ENCODE measurements around the gene ITLN2. TPM values are rescaled to one million over a fixed set of nuclear protein-coding genes. Genes with fewer than 3 reads are reported as not detected.

The ITLN2 gene
- total RNA-seq, 4 donors from 2014 or later, result 6.4 to 58.9 (median 30.3) TPM; not detected in 1

DNA sequence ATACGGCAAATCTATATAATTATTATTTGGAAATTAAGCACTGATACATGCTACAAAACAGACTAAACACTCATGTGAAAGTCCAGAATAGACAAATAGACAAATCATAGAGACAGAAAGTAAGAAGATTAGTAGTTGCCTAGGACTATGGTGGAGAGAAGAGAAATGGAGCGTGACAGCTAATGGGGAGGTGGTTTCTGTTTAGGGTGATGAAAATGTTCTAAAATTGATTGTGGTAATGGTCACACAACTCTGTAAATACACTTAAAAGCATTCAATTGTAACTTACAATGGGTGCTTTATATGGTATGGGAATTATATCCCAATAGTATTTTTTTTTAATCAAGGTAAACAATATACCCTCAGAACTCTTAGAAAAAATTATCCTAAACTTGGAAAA is 20.4 kb upstream of the ITLN2 start:
- TF ChIP-seq, protein P1, sequence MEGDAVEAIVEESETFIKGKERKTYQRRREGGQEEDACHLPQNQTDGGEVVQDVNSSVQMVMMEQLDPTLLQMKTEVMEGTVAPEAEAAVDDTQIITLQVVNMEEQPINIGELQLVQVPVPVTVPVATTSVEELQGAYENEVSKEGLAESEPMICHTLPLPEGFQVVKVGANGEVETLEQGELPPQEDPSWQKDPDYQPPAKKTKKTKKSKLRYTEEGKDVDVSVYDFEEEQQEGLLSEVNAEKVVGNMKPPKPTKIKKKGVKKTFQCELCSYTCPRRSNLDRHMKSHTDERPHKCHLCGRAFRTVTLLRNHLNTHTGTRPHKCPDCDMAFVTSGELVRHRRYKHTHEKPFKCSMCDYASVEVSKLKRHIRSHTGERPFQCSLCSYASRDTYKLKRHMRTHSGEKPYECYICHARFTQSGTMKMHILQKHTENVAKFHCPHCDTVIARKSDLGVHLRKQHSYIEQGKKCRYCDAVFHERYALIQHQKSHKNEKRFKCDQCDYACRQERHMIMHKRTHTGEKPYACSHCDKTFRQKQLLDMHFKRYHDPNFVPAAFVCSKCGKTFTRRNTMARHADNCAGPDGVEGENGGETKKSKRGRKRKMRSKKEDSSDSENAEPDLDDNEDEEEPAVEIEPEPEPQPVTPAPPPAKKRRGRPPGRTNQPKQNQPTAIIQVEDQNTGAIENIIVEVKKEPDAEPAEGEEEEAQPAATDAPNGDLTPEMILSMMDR (IDR thresholded peaks at IDR 0.05), result no peak

DNA sequence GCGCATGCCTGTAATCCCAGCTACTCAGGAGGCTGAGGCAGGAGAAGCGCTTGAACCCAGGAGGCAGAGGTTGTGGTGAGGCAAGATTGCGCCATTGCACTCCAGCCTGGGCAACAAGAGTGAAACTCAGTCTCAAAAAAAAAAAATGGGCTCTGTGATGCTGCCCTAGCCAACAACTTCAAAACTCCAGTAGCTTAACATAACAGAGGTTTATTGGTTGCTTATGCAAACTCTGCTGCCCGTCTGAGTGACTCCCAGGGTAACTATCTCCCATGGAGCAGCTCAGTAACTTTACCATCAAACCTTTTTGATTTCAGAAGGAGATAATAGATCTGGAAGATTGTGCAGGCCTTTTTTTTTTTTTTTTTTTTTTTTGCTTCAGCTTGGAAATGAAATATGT is 18.9 kb upstream of the ITLN2 start:
- TF ChIP-seq, protein P1 (IDR thresholded peaks at IDR 0.05), result no peak
- DNase-seq (ENCODE audit: low spot score) (no peak), ATAC-seq (ENCODE audit: low FRiP score) (no peak)

More for the DNA sequence above, 20.4 kb upstream of the ITLN2 start:
- DNase-seq (ENCODE audit: low spot score) (no peak), ATAC-seq (ENCODE audit: low FRiP score) (no peak)

DNA sequence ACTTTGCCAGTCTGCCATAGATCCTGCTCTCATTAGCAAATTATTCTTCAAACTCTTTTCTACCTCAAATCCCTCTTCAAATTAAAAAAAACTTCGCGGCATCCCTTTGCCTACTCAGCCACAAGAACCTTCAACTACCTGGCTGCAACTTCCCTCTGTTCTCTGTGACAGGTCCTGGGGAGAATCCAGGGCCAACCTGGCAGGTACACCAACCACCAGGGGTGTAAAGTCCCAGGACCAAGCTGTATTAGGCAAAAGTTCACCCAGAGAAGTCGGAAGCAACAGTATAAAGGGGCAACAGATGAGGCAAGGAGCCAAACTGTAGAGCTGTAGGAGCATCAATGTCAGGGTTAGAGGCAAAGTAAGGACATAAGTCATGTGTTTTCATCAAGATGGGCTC is 18.3 kb upstream of the ITLN2 start:
- no peak for ATAC-seq (ENCODE audit: low FRiP score)
- TF ChIP-seq, protein P1 (IDR thresholded peaks at IDR 0.05), result no peak
- DNase-seq (ENCODE audit: low spot score), result no peak

DNA sequence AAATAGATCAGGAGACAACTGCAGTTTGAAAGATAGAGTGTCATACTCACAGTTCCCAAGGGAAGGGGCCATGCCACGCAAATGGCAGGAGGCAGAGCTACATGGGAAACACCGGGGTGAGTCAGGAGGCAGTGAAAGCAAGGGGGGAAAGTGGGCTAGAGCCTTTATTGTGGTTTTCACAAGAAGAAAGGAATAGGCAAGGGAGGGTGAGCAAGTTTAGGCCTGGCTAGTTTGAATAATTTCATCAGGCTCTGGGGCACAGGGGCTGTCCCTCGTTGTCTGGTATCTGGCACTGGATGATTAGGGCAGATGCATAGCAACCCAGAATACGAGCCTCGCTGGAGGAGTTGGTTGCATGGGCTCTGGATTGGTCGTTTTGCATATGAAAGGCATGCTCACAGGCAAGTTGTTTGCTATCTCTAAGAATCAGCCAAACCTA is 17.0 kb upstream of the ITLN2 start:
- ATAC-seq (ENCODE audit: low FRiP score) (no peak), DNase-seq (ENCODE audit: low spot score) (no peak)
- TF ChIP-seq, protein P1 (IDR thresholded peaks at IDR 0.05), result no peak

DNA sequence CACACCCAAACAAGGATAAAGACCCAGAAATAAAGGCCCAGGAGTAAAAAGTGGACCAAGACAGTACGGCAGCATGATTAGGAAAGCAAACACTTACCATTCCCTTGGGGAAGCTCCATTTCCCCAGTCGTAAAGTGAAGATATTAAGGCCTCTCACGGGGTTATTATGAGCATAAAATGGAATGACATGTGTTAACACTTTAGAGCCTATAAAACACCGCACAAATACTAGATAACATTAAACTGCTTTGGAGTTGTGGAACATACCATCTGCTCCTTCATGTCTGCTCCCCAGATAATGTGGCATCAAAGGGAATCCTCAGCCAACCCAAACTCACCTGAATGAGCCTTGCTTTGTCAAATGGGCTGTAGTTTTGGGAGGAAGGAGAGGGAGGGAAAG is 8.9 kb upstream of the ITLN2 start:
- ATAC-seq (ENCODE audit: low FRiP score) (no peak), DNase-seq (ENCODE audit: low spot score) (no peak)
- TF ChIP-seq, protein P1 (IDR thresholded peaks at IDR 0.05), result no peak

DNA sequence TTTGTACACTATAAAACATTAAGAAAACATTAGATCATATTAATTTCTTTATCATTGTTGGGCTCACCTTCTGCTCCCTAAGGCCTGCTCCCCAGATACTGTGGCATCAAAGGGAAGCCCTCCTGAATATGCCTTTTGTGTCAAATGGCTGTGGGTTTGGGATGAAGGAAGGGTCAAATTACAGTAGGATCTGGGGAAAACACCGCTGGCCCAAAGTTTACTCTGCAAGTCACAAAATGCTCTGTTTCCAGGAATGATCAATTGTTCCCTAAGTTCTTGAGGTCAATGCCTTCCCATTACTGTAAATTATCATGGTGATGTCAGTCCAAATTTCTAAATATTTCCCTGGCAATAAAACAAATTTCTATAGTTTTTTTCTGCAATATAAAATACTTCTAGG is 6.8 kb upstream of the ITLN2 start:
- DNase-seq (ENCODE audit: low spot score), result no peak
- TF ChIP-seq, protein P1 (IDR thresholded peaks at IDR 0.05), result no peak
- ATAC-seq (ENCODE audit: low FRiP score), result no peak

DNA sequence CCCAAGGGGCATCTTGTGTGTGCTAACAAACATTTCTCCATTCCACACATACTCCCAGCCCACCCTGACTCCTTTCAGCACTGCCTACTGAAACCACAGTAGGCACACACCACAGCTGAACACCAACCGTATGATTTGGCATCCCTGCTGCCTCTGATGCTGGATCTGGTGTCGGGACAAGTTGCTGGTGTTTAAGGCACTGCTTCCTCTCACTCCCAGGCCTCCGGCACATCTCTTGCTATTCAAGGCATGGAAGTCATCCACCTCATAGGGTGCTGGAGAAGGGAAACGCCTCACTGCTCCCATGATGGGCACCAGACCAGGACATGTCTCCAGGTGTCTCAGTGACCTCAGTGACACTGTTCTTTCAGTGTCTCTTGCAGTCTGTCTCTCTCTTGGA is 2.4 kb upstream of the ITLN2 start:
- DNase-seq (ENCODE audit: low spot score) (no peak), ATAC-seq (ENCODE audit: low FRiP score) (no peak)
- TF ChIP-seq, protein P1 (IDR thresholded peaks at IDR 0.05), result no peak
